HL-60/S4 treated with phorbol 12-myristate 13-acetate at 8.2 ng/mL for 4 days and 3 days (cell line): ENCODE measurements around the gene PLSCR3.

ENCODE experiments used
- in situ Hi-C: fragments of 300-500 bp; cut with MboI; formaldehyde crosslinking; loops from 2 replicates; pipeline ENCODE4 v1.15.0; 2022; ENCODE audit warnings: low sequenced_read_pairs

The PLSCR3 gene

DNA sequence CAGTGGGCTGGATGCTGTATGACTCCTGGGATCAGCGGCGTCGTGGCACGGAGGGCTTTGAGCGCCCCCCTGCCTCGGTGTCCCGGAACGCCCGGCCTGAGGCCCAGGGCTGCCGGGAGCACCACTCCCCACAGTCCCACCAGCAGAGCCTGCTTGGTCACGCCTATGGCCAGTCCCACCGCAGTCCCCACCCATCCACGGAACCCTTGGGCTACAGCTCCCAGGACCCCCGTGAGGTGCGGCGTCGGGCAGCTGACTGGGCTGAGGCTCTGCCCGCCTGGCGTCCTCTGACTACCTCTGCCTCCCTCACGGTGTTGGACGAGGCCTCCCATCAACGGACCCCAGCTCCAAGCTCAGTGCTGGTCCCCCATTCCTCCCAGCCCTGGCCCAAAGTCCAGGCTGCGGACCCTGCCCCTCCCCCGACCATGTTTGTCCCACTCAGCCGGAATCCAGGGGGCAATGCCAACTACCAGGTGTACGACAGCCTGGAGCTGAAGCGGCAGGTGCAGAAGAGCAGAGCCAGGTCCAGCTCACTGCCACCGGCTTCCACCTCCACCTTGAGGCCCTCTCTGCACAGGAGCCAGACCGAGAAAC lies 32.7 kb upstream of the PLSCR3 start:
- in situ Hi-C loops: no loop called here

DNA sequence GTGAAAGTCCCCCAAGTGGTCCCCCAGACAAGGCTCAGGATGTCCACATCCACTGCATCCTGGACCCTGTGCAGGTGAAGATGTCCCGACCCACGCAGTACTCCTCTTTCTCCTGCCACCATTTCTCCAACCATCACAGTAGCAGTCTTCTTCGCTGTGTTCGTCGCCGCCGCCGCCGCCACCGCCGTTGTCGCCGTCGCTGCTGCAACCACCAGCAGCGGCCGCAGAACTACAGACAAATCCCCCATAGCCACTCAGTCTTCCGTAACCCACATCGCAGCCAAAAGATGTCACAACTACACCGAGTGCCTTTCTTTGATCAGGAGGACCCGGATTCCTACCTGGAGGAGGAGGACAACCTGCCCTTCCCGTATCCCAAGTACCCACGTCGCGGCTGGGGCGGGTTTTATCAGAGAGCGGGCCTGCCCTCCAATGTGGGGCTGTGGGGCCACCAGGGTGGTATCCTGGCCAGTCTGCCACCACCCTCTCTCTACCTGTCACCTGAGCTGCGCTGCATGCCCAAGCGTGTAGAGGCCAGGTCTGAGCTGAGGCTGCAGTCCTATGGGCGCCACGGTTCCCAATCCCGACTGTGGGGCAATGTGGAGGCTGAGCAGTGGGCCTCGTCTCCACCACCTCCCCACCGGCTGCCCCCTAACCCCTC lies 32.0 kb upstream of the PLSCR3 start:
- in situ Hi-C loops: no loop called here

DNA sequence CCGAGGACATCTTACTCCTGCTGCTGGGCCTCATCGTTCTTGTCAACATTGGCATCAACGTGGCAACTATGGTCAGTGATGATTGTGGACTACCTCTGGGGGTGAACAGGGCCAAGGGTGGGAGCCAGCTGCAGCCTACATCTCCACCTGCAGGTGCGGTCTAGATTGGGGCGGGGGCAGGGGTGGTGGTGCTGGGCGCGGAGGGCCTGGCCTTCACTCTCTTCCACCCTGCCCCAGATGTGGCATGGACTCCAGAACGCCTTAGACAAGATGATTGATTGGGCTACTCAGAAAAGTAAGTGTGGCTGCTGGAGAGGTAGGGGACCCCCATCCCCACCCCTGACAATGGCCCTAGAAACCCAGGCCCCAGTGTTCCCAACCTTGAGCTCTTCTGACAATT lies 31.4 kb upstream of the PLSCR3 start:
- in situ Hi-C loops: no loop called here

DNA sequence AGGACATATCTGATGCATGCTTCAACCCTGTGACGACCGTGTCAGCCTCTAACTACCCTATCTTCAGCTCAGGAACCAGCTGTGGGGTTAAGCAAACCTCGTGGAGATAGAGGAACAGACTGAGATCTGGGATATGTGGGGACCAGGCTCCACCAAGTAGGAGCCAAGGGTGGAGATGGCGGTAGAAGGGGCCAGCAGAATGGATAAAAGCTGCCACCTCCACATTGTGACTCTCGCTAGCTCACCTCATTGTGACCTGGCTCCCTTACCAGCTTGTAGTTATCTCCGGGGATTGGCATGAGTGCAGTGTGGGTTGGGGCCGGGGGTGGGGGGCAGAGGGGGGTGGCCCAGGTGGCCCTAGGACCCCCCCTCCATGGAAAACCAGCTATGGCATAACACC lies 31.0 kb upstream of the PLSCR3 start, which contains the start of gene SPEM2:
Gene SPEM2 (plus strand): TSS at position 301 of the 400 bp plus-strand sequence. CDS start 73 bp downstream, at position 374.
- in situ Hi-C loops: no loop called here

DNA sequence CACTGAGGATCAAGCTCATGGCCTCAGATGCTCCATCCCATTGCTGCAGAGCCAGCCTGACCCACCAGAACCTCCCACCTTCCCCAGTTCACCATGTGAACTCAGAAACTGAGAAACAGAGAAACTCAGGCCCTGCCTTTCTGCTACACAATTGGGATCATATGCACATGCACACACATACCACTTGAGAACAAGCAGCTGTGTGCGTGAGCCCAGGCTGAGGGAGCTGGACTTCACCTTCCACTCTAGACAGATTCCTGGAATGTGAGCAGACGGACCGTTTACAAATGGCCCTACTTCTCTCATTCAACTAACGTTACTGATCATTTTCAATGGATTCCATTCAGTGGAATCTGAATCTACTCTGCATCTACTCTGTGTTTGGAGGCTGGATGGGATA lies 29.4 kb upstream of the PLSCR3 start:
- in situ Hi-C loops: no loop called here

DNA sequence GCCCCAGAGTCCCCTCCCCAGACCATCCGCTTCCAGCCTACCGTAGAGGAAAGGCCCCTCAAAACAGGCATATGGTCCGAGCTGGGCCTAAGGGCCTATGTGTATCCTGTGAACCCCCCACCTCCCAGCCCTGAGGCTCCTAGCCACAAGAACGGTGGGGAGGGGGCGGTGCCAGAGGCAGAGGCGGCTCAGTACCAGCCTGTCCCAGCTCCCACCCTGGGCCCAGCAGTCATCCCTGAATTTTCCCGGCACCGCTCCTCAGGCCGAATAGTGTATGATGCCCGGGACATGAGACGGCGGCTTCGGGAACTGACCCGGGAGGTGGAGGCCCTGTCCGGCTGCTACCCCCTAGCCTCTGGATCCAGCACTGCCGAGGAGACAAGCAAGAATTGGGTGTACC lies 26.9 kb upstream of the PLSCR3 start:
- in situ Hi-C loops: no loop called here

DNA sequence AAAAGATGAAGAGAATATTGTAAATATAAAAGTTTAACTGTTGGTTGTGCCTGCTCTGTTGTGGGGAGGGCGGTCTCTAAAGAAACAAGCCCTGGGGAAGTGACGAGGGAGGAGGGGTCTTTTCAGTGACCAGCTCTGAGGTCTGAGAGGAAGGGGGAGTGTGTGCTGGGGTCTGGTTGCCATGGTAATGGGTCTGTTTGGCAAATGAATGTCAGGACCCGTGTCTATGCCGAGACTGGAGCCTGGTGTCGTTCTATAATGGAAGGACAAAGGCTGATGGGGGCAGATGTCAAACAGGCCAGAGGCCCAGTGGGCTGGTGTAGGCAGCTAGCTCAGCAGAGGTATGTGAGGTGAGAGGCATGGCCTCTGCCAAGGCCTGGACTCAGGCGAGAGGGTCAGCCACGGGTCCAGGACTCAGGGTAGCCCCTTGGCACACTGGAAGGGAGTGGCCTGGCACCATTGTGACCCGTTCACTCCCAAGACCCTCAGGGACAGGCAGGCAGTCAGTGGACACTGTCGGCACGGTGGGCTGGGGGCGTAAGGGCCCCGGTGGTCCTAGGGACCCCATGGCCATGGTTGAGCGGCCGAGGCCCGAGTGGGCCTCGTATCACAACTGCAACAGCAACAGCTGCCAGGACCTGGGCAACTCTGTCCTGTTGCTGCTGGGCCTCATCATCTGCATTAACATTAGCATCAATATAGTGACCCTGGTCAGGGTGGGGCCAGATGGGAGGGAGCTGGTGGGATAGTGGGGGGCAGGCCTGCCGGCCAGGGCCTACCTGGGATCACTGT lies 25.7 kb upstream of the PLSCR3 start, which contains the start of gene SPEM1:
Gene SPEM1 (plus strand): TSS at position 506 of the 792 bp plus-strand sequence. CDS start 61 bp downstream, at position 567.
- in situ Hi-C loops: no loop called here

DNA sequence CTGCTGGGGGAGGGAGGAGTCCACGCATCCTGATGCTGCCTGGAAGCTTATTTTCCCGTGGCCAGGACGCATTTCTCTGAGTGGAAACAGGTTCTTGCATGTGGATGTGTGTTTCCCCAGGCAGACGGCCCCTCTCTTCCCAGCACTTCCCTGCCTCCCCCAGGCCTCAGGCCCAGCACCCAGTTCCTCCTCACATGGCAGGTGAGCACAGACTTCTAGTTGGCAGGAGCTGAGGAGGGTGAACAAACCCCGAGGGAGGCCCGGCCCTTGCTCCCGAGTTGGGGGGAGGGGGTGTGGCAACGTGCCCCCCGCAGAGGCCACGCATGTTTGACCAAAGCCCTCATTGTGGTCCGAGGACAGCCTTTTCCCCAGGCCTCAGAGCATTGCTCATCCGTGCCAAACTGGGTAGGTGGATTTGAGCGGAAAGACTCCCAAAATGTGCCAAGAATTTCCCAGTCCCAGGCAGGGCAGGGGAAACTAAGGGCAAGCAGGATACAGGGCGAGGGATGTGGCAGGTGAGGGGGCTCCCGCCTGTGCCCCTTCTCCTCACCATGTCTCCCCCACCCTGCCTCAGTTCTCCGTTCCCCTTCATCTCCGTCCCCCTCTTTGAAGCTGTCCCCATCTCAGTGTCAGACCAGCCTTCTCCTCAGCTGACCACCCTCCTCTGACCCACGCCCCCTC lies 24.3 kb upstream of the PLSCR3 start:
- in situ Hi-C loops: no loop called here

DNA sequence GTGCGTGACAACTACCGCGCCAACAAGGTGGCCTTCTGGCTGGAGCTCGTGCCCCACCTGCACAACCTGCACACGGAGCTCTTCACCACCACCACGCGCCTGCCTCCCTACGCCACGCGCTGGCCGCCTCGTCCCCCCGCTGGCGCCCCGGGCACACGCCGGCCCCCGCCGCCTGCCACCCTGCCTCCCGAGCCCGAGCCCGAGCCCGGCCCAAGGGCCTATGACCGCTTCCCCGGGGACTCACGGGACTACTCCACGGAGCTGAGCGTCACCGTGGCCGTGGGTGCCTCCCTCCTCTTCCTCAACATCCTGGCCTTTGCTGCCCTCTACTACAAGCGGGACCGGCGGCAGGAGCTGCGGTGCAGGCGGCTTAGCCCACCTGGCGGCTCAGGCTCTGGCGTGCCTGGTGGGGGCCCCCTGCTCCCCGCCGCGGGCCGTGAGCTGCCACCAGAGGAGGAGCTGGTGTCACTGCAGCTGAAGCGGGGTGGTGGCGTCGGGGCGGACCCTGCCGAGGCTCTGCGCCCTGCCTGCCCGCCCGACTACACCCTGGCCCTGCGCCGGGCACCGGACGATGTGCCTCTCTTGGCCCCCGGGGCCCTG lies 22.8 kb upstream of the PLSCR3 start:
- in situ Hi-C loops: no loop called here

DNA sequence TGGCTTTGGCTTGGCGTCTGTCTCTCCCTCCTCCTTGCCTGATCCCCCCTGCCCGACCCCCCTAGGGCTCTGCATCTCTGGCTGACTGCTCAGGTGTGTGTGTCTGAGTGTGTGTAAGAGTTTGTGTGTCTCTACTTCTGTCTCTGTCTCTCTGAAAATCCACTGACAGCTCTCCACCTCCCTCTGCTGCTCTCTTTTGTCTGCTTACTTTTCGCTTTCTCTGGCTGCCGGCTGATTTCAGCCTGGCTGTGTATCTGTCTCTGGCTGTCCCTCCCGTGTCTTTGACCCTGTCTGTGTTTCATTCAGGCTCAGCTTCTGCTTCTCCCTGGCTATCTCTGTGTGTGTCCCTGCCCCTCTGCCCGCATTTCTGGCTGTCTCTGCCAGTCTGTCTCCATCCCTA lies 22.0 kb upstream of the PLSCR3 start:
- in situ Hi-C loops: no loop called here

DNA sequence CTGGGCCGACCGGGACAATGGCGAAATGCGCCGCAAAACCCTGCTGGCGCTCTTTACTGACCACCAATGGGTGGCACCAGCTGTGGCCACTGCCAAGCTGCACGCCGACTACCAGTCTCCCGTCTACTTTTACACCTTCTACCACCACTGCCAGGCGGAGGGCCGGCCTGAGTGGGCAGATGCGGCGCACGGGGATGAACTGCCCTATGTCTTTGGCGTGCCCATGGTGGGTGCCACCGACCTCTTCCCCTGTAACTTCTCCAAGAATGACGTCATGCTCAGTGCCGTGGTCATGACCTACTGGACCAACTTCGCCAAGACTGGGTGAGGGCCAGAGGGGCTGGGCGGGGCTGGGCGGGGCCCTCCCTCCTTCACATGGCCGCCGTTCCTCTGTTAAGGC lies 21.5 kb upstream of the PLSCR3 start:
- in situ Hi-C loops: no loop called here

DNA sequence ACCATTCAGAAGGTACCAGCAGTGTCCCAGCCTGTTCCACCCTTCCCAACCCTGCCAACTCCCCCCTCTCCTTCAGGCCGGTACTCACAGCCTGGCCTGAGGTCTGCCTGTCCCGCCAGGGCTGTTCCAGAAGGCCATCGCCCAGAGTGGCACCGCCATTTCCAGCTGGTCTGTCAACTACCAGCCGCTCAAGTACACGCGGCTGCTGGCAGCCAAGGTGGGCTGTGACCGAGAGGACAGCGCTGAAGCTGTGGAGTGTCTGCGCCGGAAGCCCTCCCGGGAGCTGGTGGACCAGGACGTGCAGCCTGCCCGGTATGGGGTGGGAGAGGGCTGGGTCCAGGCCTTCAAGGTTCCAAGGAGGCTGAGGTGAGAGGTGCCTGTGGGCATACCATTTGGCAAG lies 20.5 kb upstream of the PLSCR3 start:
- in situ Hi-C loops: no loop called here

DNA sequence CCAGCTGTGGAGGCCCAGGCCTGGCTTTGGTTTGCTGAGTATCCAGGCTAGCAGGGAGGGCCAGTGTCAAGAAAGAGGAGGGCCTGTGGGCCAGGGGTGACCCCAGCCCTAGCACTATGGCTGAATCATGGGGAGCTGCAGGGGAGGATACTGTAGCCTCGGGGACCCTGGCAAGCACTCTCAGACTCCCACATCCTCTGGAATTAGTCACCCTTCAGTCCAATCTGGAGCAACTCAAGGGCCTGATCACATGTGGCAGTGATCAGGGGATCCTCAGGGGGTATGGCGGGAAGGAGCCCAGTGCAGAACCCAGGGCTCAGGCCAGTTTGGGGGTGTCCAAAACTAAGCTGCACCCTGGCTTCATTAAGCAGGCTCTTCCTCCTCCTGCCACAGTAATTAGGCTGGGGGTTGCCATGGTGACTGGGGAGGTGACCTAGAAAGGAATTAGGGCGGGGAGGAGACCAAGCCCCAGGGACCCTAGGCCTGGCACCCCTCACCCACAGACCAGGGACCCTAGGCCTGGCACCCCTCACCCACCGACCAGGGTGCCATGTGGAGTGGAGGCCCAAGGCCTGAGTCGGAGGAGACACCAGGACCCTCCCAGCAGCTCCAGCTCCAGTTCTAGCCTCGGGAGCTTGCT lies 19.1 kb upstream of the PLSCR3 start:
- in situ Hi-C loops: no loop called here

DNA sequence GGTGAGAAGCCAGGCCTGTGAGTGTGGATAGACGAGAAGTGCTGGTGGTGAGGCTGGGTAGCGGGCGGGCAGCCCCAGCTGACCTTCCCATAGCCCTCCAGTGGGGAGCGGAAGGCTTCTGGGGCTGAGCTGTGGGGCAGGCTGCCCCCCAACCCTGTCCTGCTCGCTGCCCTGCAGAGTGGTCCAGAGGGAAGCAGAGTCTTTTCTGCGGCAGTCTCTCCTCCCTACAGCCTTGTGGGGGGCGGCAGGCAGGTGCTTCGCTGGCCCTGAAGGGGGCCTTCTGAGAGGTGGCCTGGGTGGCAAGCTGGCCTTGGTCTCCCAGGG lies 17.1 kb upstream of the PLSCR3 start:
- in situ Hi-C loops: no loop called here

DNA sequence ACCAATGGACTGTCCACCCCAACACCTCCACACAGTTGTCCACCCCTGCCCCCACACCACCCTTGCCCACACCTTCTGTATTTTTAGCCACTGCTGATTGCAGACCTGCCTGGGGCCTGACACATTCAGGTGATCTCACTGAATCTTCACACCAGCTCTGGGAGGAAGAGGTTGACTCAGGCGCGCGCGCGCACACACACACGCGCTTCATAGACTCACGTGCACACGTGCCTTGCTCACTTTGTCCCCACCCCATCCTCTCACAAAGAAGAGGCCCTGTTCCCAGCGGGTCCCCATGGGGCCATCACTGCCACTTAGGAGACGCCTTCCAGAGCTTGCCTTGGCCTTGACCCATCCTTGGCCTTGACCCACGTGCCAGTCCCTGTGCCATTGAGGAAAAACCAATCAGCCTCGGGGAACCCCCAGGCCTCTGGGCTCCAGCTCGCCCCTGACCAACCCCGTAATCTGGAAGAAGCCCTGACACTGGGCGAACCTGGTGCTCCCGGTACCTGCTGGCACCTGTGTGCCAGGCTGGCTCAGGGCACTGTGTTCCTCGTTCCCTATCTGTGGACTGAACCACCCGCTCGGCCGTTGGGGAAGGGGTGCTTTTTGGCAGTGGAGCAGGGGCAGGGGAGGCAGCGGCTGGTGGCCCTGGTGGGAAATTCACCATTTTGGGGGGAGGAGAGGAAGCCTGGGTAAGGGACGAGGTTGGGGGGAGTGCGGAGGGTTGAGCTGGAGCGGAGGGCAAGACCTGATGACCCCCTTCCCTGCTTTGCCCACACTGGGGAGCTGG lies 16.5 kb upstream of the PLSCR3 start:
- in situ Hi-C loops: no loop called here

DNA sequence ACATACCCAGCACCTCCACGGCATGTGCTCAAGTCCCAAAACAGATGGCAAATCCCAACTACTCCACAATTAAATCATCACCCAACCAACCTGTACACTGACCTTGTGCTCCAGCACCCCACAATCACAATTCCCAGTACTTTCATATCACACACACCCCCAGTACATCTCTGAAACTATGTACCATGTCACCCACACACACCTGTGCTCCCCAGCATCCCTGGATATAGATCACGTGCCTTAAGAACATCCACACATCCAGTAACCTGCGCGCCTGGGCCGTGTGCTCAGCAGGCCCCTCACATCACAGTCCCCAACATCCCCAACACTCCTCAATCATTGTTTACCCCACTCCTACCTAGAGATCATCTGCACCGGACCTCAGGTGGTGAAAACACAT lies 15.4 kb upstream of the PLSCR3 start:
- in situ Hi-C loops: no loop called here

DNA sequence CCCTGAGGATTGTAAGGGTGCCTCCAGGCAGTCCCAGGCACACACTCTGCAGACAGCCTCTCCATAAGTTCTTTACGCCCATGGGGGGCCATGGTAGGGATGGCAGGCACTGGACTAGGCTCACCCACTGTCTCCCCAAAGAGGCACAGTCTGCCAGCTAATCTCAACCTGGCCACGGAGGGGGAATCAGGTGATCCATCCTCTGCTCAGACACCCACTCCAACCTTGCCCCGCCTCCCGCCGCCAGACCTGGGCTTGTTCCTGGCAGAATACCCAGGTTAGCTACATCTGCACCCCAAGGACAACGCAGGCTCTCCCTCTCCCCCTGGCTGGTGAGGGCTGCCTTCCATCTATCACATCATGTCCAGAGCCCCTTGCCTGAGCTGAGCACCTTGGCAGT lies 14.5 kb upstream of the PLSCR3 start:
- in situ Hi-C loops: no loop called here

DNA sequence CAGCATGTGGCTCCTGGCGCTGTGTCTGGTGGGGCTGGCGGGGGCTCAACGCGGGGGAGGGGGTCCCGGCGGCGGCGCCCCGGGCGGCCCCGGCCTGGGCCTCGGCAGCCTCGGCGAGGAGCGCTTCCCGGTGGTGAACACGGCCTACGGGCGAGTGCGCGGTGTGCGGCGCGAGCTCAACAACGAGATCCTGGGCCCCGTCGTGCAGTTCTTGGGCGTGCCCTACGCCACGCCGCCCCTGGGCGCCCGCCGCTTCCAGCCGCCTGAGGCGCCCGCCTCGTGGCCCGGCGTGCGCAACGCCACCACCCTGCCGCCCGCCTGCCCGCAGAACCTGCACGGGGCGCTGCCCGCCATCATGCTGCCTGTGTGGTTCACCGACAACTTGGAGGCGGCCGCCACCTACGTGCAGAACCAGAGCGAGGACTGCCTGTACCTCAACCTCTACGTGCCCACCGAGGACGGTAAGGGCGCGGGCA lies 14.0 kb upstream of the PLSCR3 start:
- in situ Hi-C loops: no loop called here

DNA sequence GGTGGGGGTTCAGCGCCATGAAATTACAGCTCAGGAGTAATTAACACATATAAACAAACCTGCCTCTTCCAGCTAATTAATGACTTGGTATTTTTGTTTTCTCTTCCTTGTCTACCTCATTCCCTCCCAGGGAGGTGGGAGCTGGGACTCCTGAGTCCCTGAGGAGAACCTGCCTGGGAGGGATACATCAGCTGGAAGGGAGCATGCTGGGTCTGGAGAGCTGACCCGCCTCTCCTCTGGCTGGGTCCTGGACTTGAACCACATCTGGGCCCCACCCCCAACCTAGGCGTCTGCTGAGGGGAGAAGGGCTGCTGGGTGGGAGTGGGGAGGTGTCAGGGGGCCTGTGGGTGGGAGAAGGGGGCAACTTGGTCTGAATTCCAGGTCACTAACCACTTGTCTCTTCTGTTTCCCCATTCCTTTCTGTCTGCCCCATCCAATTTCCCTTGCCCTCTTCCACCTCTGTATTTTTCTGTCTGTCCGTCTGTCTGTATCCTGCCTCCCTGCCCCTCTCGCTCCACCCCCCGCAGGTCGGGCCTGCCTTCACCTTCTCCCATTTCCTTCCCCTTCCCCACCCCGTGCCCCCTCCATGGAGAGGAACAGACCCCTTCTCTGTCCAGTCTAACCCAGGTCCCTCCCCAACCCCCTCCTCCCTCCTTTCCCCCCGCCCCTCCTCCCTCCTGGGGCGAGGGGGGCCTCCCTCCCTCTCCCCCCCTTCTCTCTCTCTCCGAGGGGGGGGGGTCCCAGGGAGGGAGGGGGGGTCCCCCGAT lies 13.3 kb upstream of the PLSCR3 start, which contains the start of gene NLGN2:
Gene NLGN2 (plus strand): TSS at position 361 of the 767 bp plus-strand sequence. CDS start 411 bp downstream, outside the sequence.
- in situ Hi-C loops: no loop called here
